GM12865 (cell line): ENCODE data around the gene FBXO42.
"Not testable (repeated sequence)": the region's sequence is repeated elsewhere in the genome, so short reads cannot be mapped to it uniquely, and the experiment has no call there.

ENCODE experiments used
- DNase-seq: peaks from one replicate; pipeline ENCODE4 v3.0.0; 2010; ENCODE audit warnings: low read depth
- H3K4me3 ChIP-seq: 2 replicates; pipeline ENCODE4 v1.5.1; 2011; ENCODE audit warnings: mild to moderate bottlenecking, low read depth, low read length, control low read depth
- TF ChIP-seq, protein P1 (sequence below): IDR thresholded peaks from 2 replicates; pipeline ENCODE4 v1.5.1; 2011; ENCODE audit warnings: low read length, control low read depth, low read depth, inconsistent platforms; ENCODE audit not compliant: insufficient read depth; ENCODE audit errors: missing control alignments

The FBXO42 gene

DNA sequence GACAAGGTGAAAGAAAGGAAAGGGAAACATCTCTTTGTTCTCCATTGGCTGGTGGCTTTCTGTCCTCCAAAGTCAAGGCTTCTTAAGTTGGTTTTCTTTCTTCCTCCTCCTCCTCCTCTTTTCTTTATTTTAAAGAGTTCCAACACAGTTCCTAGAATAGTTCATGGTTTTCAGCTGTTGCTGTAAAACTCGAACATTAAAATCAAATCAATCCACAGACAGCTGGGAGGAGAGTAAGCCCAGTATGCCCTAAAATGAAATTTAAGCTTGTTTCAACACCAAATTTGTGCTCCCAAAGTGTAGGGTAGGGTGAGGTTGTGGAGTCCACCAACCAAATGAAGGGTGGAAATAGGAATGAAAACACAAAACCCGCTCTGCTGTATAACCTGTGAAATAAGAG is 104.8 kb downstream of the FBXO42 start:
- TF ChIP-seq, protein P1, sequence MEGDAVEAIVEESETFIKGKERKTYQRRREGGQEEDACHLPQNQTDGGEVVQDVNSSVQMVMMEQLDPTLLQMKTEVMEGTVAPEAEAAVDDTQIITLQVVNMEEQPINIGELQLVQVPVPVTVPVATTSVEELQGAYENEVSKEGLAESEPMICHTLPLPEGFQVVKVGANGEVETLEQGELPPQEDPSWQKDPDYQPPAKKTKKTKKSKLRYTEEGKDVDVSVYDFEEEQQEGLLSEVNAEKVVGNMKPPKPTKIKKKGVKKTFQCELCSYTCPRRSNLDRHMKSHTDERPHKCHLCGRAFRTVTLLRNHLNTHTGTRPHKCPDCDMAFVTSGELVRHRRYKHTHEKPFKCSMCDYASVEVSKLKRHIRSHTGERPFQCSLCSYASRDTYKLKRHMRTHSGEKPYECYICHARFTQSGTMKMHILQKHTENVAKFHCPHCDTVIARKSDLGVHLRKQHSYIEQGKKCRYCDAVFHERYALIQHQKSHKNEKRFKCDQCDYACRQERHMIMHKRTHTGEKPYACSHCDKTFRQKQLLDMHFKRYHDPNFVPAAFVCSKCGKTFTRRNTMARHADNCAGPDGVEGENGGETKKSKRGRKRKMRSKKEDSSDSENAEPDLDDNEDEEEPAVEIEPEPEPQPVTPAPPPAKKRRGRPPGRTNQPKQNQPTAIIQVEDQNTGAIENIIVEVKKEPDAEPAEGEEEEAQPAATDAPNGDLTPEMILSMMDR, result no peak
- DNase-seq, result no peak
- H3K4me3 ChIP-seq, result no peak overlapping the region

GRCh38 chr1:16246961-16247360 is 105.3 kb downstream of the FBXO42 start:
- TF ChIP-seq, protein P1, result no peak
- no peak overlapping the region for H3K4me3 ChIP-seq
- no peak for DNase-seq

- not testable (repeated sequence) for DNase-seq, H3K4me3 ChIP-seq
Measured at GRCh38 chr1:16246239-16246638, 106.0 kb downstream of the FBXO42 start.

DNA sequence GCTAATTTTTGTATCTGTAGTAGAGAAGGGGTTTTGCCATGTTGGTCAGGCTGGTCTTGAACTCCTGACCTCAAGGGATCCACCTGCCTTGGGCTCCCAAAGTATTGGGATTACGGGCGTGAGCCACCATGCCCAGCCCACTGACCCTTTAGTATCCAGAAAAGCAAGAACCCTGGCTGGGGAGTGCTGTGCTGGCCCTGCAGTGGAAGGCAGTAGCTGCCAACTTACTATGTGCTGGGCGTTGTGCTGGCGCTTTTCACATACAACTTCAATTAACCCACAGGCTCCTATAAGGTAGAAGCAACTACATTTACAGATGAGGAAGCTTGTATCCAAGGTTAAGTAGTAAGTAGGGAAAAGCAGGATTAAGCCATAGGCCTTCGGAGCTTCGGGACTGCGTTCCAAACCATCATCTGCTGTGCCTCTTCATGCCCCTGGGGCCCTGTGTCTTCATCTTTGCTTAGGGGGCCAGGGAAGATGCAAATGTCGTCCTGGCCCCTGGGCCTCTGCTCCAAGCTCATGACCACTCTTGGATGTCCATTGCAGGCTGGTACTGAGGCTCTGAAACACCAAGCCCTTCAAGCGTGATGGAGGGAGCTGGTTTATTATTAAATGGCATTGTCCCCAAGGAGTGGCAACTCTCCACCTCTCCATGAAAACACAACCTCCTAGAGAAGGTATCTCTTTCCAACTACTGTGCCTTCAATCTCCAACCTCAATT is 106.6 kb downstream of the FBXO42 start:
- DNase-seq, result no peak
- TF ChIP-seq, protein P1, result no peak

DNA sequence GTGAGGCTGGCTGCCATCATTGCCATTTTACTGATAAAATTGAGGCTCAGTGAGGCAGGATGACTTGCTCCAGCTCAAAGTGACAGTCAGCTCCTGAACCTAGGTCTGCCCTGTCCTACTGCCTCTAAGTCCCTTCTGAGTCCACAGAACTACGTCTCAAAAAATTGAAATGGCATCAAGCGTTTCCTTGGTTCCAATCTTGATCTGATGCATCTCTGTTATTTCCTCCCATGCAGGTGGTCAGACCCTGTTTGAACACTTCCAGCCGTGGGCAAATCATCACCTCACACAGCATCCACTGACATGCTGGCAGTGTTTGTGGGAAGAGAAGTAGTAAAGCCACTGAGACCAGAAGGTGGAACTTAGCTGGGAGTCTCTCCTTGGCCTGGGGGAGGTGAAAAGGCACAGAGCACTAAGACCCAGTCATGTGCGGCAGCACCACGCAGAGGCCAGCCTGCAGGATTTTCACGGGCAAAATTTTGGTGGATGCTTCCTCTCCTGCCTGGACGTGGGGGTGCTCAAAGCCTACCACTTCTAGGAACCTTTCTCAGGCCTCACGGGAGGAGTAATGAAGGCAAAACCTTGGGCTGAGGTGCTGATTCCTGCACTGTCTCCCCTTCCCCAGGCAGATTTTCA is 107.5 kb downstream of the FBXO42 start:
- TF ChIP-seq, protein P1, result no peak
- no peak overlapping the region for H3K4me3 ChIP-seq
- DNase-seq, result no peak

More for the DNA sequence above, 106.6 kb downstream of the FBXO42 start:
- H3K4me3 ChIP-seq, result no peak overlapping the region

DNA sequence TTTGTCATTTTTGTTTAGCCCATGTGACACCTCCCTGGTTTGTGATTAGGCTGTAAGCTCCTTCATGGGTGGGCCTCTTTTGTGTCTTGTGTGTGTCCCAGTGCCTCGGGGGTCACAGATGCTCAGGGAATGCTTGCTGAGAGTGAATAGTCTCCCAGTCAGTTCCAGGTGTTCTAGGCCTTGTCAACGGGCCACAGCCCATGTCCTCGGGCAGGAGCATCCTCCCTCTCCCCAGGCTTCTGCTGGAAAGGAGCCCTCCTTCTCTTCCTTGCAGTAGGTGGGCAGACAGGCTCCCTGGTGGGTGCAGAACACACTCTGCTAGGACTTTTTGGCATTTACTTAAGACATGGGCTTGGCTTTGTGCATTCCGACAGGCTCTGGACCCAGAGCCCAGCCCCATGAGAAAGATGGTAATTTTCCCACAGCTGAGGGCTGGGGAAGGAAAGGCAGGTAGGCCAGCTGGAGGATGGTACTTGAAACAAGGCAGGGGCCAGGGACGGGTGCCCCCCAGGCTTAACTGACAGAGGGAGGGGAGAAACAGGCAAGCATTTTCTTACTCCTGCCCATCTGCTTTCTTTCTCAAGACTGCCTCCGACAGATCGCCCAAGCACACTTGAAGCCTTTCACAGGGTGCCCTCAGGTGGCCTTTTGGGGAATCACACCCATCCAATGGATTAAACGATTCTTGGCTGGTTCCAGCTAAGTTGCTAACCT is 108.2 kb downstream of the FBXO42 start:
- H3K4me3 ChIP-seq, result no peak overlapping the region
- peak; percentile 85 for DNase-seq
- TF ChIP-seq, protein P1, result peak; percentile 86

GRCh38 chr1:16243215-16243610 is 109.1 kb downstream of the FBXO42 start:
- no peak for DNase-seq
- TF ChIP-seq, protein P1, result no peak
- no peak overlapping the region for H3K4me3 ChIP-seq
